GM23248 (cell line): ENCODE data around the gene DCAF4. TPM values are rescaled to one million over a fixed set of nuclear protein-coding genes. Genes with fewer than 3 reads are reported as not detected.

Source experiments
- DNase-seq: peaks from one replicate; pipeline ENCODE4 v3.0.0-alpha.2; 2015
- H2AFZ ChIP-seq: fragments of 200-600 bp; sonication (generic); 2 replicates; pipeline ENCODE4 v1.6.1; 2016; ENCODE audit warnings: antibody characterized with exemption
- H3F3A ChIP-seq: fragments of 200-600 bp; sonication (generic); 2 replicates; pipeline ENCODE4 v1.6.1; 2016; ENCODE audit warnings: mild to moderate bottlenecking, antibody characterized with exemption, mixed run types; ENCODE audit not compliant: insufficient read depth
- H3K27ac ChIP-seq: fragments of 200-600 bp; sonication (generic); 2 replicates; pipeline ENCODE4 v1.5.1; 2016; ENCODE audit warnings: mild to moderate bottlenecking
- H3K27me3 ChIP-seq: fragments of 200-600 bp; sonication (generic); replicated peaks from 2 replicates; pipeline ENCODE4 v1.6.1; 2016; ENCODE audit warnings: mild to moderate bottlenecking; ENCODE audit not compliant: insufficient read depth
- H3K36me3 ChIP-seq: fragments of 200-600 bp; sonication (generic); 2 replicates; pipeline ENCODE4 v1.6.1; 2016; ENCODE audit warnings: low read depth, mild to moderate bottlenecking
- H3K4me1 ChIP-seq: fragments of 200-600 bp; sonication (generic); 2 replicates; pipeline ENCODE4 v1.6.1; 2016; ENCODE audit warnings: mild to moderate bottlenecking; ENCODE audit not compliant: insufficient read depth
- H3K4me2 ChIP-seq: fragments of 200-600 bp; sonication (generic); one replicate; pipeline ENCODE4 v1.6.1; 2016; ENCODE audit warnings: mild to moderate bottlenecking; ENCODE audit not compliant: unreplicated experiment
- H3K4me3 ChIP-seq: fragments of 200-600 bp; sonication (generic); 2 replicates; pipeline ENCODE4 v1.5.1; 2016; ENCODE audit warnings: mild to moderate bottlenecking
- H3K79me2 ChIP-seq: fragments of 200-600 bp; sonication (generic); 2 replicates; pipeline ENCODE4 v1.6.1; 2016; ENCODE audit warnings: mild to moderate bottlenecking; ENCODE audit not compliant: insufficient read depth
- H3K9ac ChIP-seq: fragments of 200-600 bp; sonication (generic); 2 replicates; pipeline ENCODE4 v1.6.1; 2016; ENCODE audit warnings: mild to moderate bottlenecking
- H3K9me2 ChIP-seq: fragments of 200-600 bp; sonication (generic); 2 replicates; pipeline ENCODE4 v1.6.1; 2016; ENCODE audit warnings: mixed run types, mild to moderate bottlenecking, moderate library complexity; ENCODE audit not compliant: insufficient read depth
- H3K9me3 ChIP-seq: fragments of 200-600 bp; sonication (generic); one replicate; pipeline ENCODE4 v1.6.1; 2017; ENCODE audit warnings: low read depth
- H4K20me1 ChIP-seq: fragments of 200-600 bp; sonication (generic); 2 replicates; pipeline ENCODE4 v1.6.0; 2016; ENCODE audit not compliant: insufficient read depth
- EZH2 ChIP-seq: fragments of 200-600 bp; sonication (generic); IDR thresholded peaks from 2 replicates; pipeline ENCODE4 v1.6.1; 2018; ENCODE audit warnings: antibody characterized with exemption, mild to moderate bottlenecking; ENCODE audit not compliant: insufficient read depth, poor library complexity, severe bottlenecking
- EZH2phosphoT487 ChIP-seq: fragments of 200-600 bp; sonication (generic); IDR thresholded peaks from 2 replicates; pipeline ENCODE4 v1.6.1; 2018; ENCODE audit warnings: antibody characterized with exemption, moderate library complexity, mild to moderate bottlenecking, low read depth; ENCODE audit not compliant: insufficient read depth
- WGBS, 2 experiments: methylation state at CpG; one replicate each; pipeline ENCODE4 v1.1.6; 2015 to 2017; ENCODE audit warnings: low lambda C conversion rate in 2 of 2, low coverage in 1 of 2; ENCODE audit errors: missing lambda C conversion rate in 2 of 2; 5-methylcytosine and 5-hydroxymethylcytosine counted together
- in situ Hi-C: fragments of 300-500 bp; cut with MboI; formaldehyde crosslinking; loops from 2 replicates; pipeline ENCODE4 v1.15.0; 2020
- polyA plus RNA-seq: library from polyadenylated mRNA; unstranded; fragments of >200 nt; fragmentation: Nextera tagmentation; extraction: Ambion mirVana; gene quantifications from 2 replicates; pipeline ENCODE4 v1.2.1, GENCODE V29; 2016
- total RNA-seq: library from RNA; depleted of rRNA; stranded (reverse); fragments of >200 nt; shearing (Covaris generic); gene quantifications from 2 replicates; pipeline ENCODE4 v1.2.3, GENCODE V29; 2014

The DCAF4 gene
- total and polyA plus RNA-seq, 2 experiments from 2014 or later = 17.1 to 20.4 TPM

- Histone ChIP-seq H4K20me1 (no peaks in the 10 kb centered on the region), H3K4me3 (no peak overlapping the region), H3K4me1 (peaks cover 60% of the 10 kb centered on the region), H3K4me2 (peak overlapping the region; percentile 50), H3K9me2 (no peaks in the 10 kb centered on the region), H2AFZ (no peak overlapping the region), H3K36me3 (no peaks in the 10 kb centered on the region), H3K27me3 (no peaks in the 10 kb centered on the region), H3K9ac (no peak overlapping the region), H3K79me2 (no peaks in the 10 kb centered on the region), H3K27ac (0 out of 2 replicates have a peak overlapping the region, but pooled peaks have one; percentile 42), H3F3A (peaks cover 56% of the 10 kb centered on the region), H3K9me3 (no peaks in the 10 kb centered on the region)
- in situ Hi-C loops = no loop called here
- 0 to 21% methylated on average over 1 of the region's 1 CpG for WGBS, 2 experiments
- DNase-seq = peak; percentile 41
- TF ChIP-seq EZH2 = no peak
- TF ChIP-seq EZH2phosphoT487 = no peak
These were observed 19.4 kb upstream of the DCAF4 start for GRCh38 chr14:72906879-72907278.

- Histone ChIP-seq H3K4me3 (no peak overlapping the region), H2AFZ (peak overlapping the region; percentile 1; the same call in 1 of the 2 replicates), H3K36me3 (no peaks in the 10 kb centered on the region), H3K9ac (no peak overlapping the region), H4K20me1 (no peaks in the 10 kb centered on the region), H3K4me1 (peaks cover 60% of the 10 kb centered on the region), H3K9me2 (no peaks in the 10 kb centered on the region), H3K27ac (peak overlapping the region; percentile 42; the same call in 1 of the 2 replicates), H3K27me3 (no peaks in the 10 kb centered on the region), H3K79me2 (no peaks in the 10 kb centered on the region), H3K4me2 (peak overlapping the region; percentile 50), H3K9me3 (no peaks in the 10 kb centered on the region), H3F3A (peaks cover 56% of the 10 kb centered on the region)
- peak; percentile 81 for DNase-seq
- no peak for TF ChIP-seq EZH2
- TF ChIP-seq EZH2phosphoT487 = no peak
- in situ Hi-C loops = no loop called here
- WGBS, 2 experiments = 8 to 11% methylated on average over 5 of the region's 5 CpGs
These were observed 18.4 kb upstream of the DCAF4 start for GRCh38 chr14:72907886-72908285.

GRCh38 chr14:72909163-72909562 lies 17.1 kb upstream of the DCAF4 start:
- TF ChIP-seq EZH2 (no peak), EZH2phosphoT487 (no peak)
- Histone ChIP-seq H3F3A (peaks cover 44% of the 10 kb centered on the region), H3K4me2 (peak overlapping the region; percentile 50), H3K9me2 (no peaks in the 10 kb centered on the region), H3K36me3 (no peaks in the 10 kb centered on the region), H2AFZ (peak overlapping the region; percentile 19; the same call in 1 of the 2 replicates), H3K9me3 (no peaks in the 10 kb centered on the region), H3K27me3 (no peaks in the 10 kb centered on the region), H3K79me2 (no peaks in the 10 kb centered on the region), H3K4me3 (no peak overlapping the region; the same call in 1 of the 2 replicates), H3K27ac (peak overlapping the region; percentile 41), H4K20me1 (no peaks in the 10 kb centered on the region), H3K9ac (no peak overlapping the region), H3K4me1 (peaks cover 52% of the 10 kb centered on the region)
- DNase-seq = peak; percentile 65
- 17 to 19% methylated on average over 5 of the region's 5 CpGs for WGBS, 2 experiments
- in situ Hi-C loops = no loop called here

- Histone ChIP-seq H3K36me3 (no peaks in the 10 kb centered on the region), H3K9ac (no peak overlapping the region), H3K4me3 (no peak overlapping the region), H3K4me2 (no peak overlapping the region), H3K9me2 (no peaks in the 10 kb centered on the region), H3K27me3 (no peaks in the 10 kb centered on the region), H3K79me2 (no peaks in the 10 kb centered on the region), H3K4me1 (peaks cover 7% of the 10 kb centered on the region), H3K9me3 (no peaks in the 10 kb centered on the region), H3K27ac (no peak overlapping the region), H2AFZ (0 out of 2 replicates have a peak overlapping the region, but pooled peaks have one; percentile 9), H3F3A (peaks cover 6% of the 10 kb centered on the region), H4K20me1 (no peaks in the 10 kb centered on the region)
- 56 to 63% methylated on average over 2 of the region's 2 CpGs for whole genome bisulfite sequencing, 2 experiments
- DNase-seq = no peak
- in situ Hi-C loops = no loop called here
- TF ChIP-seq EZH2 (no peak), EZH2phosphoT487 (no peak)
These were observed 12.5 kb upstream of the DCAF4 start for GRCh38 chr14:72913809-72914208.
